SK-N-SH (cell line): ENCODE results near the gene ADAMTS1. TPM values are rescaled to one million over a fixed set of nuclear protein-coding genes. Genes with fewer than 3 reads are reported as not detected.

Source experiments
- CTCF ChIA-PET: fragments of 300-600, 350-600 bp; formaldehyde crosslinking; extraction: SDS; loops from one replicate; lab custom pipeline; 2021; lab: Yijun Ruan, JAX
- POLR2A ChIA-PET: fragments of 350-600 bp; sonication (Branson Sonifier 250); formaldehyde crosslinking; extraction: SDS; loops from one replicate; lab custom pipeline; 2020; ENCODE audit warnings: antibody characterized with exemption, inconsistent platforms; lab: Yijun Ruan, JAX
- DNase-seq: peaks from one replicate; pipeline ENCODE4 v3.0.0; 2012
- H2AFZ ChIP-seq: fragments of 200-600 bp; sonication (generic); 2 replicates; pipeline ENCODE4 v1.8.1; 2016; ENCODE audit warnings: antibody characterized with exemption, mild to moderate bottlenecking, low read depth
- H3F3A ChIP-seq: fragments of 200-600 bp; sonication (generic); replicated peaks from 2 replicates; pipeline ENCODE3; 2016; ENCODE audit warnings: antibody characterized with exemption, mild to moderate bottlenecking; ENCODE audit not compliant: insufficient read depth
- H3K27ac ChIP-seq, 2 experiments: fragments of 200-500 bp in 1 of 2; fragments of 200-600 bp in 1 of 2; sonication (Bioruptor generic) in 1 of 2; sonication (generic), shearing (Covaris generic) in 1 of 2; 2 replicates each; pipeline versions ENCODE4 v1.5.1 to v1.6.1; 2014 to 2016; ENCODE audit warnings: low read depth in 2 of 2, inconsistent platforms in 1 of 2, low read length in 1 of 2, mild to moderate bottlenecking in 1 of 2, mixed read lengths in 1 of 2
- H3K27me3 ChIP-seq: fragments of 200-600 bp; sonication (generic), shearing (Covaris generic); 2 replicates; pipeline ENCODE4 v1.6.1; 2016; ENCODE audit warnings: mixed run types; ENCODE audit not compliant: insufficient read depth
- H3K36me3 ChIP-seq, 2 experiments: fragments of 200-500 bp in 1 of 2; fragments of 200-600 bp in 1 of 2; sonication (Bioruptor generic) in 1 of 2; sonication (generic) in 1 of 2; replicated peaks in 1 of 2; 2 replicates each; pipeline versions ENCODE3 to v1.5.1; 2014 to 2016; ENCODE audit warnings: low read length in 1 of 2, mild to moderate bottlenecking in 1 of 2; ENCODE audit not compliant: insufficient read depth in 2 of 2, control insufficient read depth in 1 of 2
- H3K4me1 ChIP-seq, 2 experiments: fragments of 200-500 bp in 1 of 2; fragments of 200-600 bp in 1 of 2; sonication (Bioruptor generic) in 1 of 2; sonication (generic), shearing (Covaris generic) in 1 of 2; 2 replicates each; pipeline versions ENCODE4 v1.5.1 to v1.6.1; 2014 to 2016; ENCODE audit warnings: low read depth in 1 of 2, low read length in 1 of 2, mixed run types in 1 of 2; ENCODE audit not compliant: insufficient read depth in 2 of 2, control insufficient read depth in 1 of 2
- H3K4me2 ChIP-seq: fragments of 200-600 bp; sonication (generic), shearing (Covaris generic); 2 replicates; pipeline ENCODE4 v1.6.1; 2017; ENCODE audit warnings: mixed run types
- H3K4me3 ChIP-seq, 2 experiments: fragments of 200-500 bp in 1 of 2; fragments of 200-600 bp in 1 of 2; sonication (Bioruptor generic) in 1 of 2; sonication (generic), shearing (Covaris generic) in 1 of 2; 2 replicates each; pipeline versions ENCODE4 v1.5.1 to v1.8.1; 2014 to 2016; ENCODE audit warnings: low read depth in 2 of 2, inconsistent platforms in 1 of 2, low read length in 1 of 2, mild to moderate bottlenecking in 1 of 2, mixed read lengths in 1 of 2, moderate library complexity in 1 of 2
- H3K79me2 ChIP-seq: fragments of 200-600 bp; sonication (generic); 2 replicates; pipeline ENCODE4 v1.8.1; 2017; ENCODE audit warnings: mild to moderate bottlenecking; ENCODE audit not compliant: insufficient read depth
- H3K9ac ChIP-seq: fragments of 200-600 bp; sonication (generic); 2 replicates; pipeline ENCODE4 v1.6.1; 2017; ENCODE audit warnings: mixed run types
- H3K9me2 ChIP-seq: fragments of 200-600 bp; sonication (generic); 2 replicates; pipeline ENCODE4 v1.6.1; 2017; ENCODE audit warnings: mixed run types
- H3K9me3 ChIP-seq: fragments of 200-600 bp; sonication (generic); 2 replicates; pipeline ENCODE4 v1.6.1; 2017; ENCODE audit warnings: mixed run types, mild to moderate bottlenecking, moderate library complexity
- H4K20me1 ChIP-seq: fragments of 200-600 bp; sonication (generic); 2 replicates; pipeline ENCODE4 v1.6.1; 2017; ENCODE audit warnings: mild to moderate bottlenecking, mixed run types; ENCODE audit not compliant: insufficient read depth
- CHD2 ChIP-seq: fragments of 150-350 bp; IDR thresholded peaks from 2 replicates; pipeline ENCODE4 v1.6.1; 2018; ENCODE audit warnings: low read length; ENCODE audit not compliant: partially characterized antibody
- EP300 ChIP-seq, 2 experiments: IDR thresholded peaks; 2 replicates each; pipeline versions ENCODE4 v1.4.0 to v1.6.1; 2012; ENCODE audit warnings: borderline replicate concordance in 1 of 2, low read depth in 1 of 2, low read length in 1 of 2
- EZH2phosphoT487 ChIP-seq: fragments of 200-600 bp; sonication (generic); IDR thresholded peaks from 2 replicates; pipeline ENCODE4 v1.6.1; 2017; ENCODE audit warnings: low read depth, mixed run types, mild to moderate bottlenecking, antibody characterized with exemption, moderate library complexity, borderline replicate concordance
- FOSL2 ChIP-seq: IDR thresholded peaks from 2 replicates; pipeline ENCODE4 v1.4.0; 2012; ENCODE audit warnings: low read depth, mild to moderate bottlenecking, moderate library complexity, borderline replicate concordance
- JUND ChIP-seq: IDR thresholded peaks from 2 replicates; pipeline ENCODE4 v1.4.0; 2012
- MAX ChIP-seq: IDR thresholded peaks from 2 replicates; pipeline ENCODE4 v1.4.0; 2012; ENCODE audit warnings: low read depth
- MXI1 ChIP-seq: IDR thresholded peaks from 2 replicates; pipeline ENCODE4 v1.6.1; 2012; ENCODE audit warnings: mild to moderate bottlenecking, low read depth, low read length, improper control_type of control experiment
- NFIC ChIP-seq: IDR thresholded peaks from 2 replicates; pipeline ENCODE4 v1.4.0; 2012; ENCODE audit warnings: borderline replicate concordance
- PBX3 ChIP-seq: IDR thresholded peaks from 2 replicates; pipeline ENCODE4; 2012
- REST ChIP-seq: IDR thresholded peaks from 2 replicates; pipeline ENCODE4 v1.6.1; 2012; ENCODE audit warnings: mild to moderate bottlenecking, low read depth, low read length, moderate library complexity
- RFX5 ChIP-seq: IDR thresholded peaks from 2 replicates; pipeline ENCODE4 v1.6.1; 2012; ENCODE audit warnings: mild to moderate bottlenecking, improper control_type of control experiment, low read length
- RXRA ChIP-seq: IDR thresholded peaks from 2 replicates; pipeline ENCODE4 v1.4.0; 2012; ENCODE audit warnings: low read depth, mild to moderate bottlenecking, borderline replicate concordance
- SIN3A ChIP-seq: IDR thresholded peaks from 2 replicates; pipeline ENCODE4 v1.6.1; 2012; ENCODE audit warnings: low read depth, mild to moderate bottlenecking, low read length, moderate library complexity, borderline replicate concordance
- SMC3 ChIP-seq: IDR thresholded peaks from 2 replicates; pipeline ENCODE4 v1.6.1; 2012; ENCODE audit warnings: low read depth, low read length, improper control_type of control experiment
- TEAD4 ChIP-seq: IDR thresholded peaks from 2 replicates; pipeline ENCODE4 v1.4.0; 2012; ENCODE audit warnings: mild to moderate bottlenecking, borderline replicate concordance; ENCODE audit not compliant: insufficient read depth
- USF2 ChIP-seq: fragments of 150-350 bp; IDR thresholded peaks from 2 replicates; pipeline ENCODE4 v1.6.1; 2017; ENCODE audit warnings: antibody characterized with exemption, low read length, low read depth, borderline replicate concordance
- ZBTB33 ChIP-seq: IDR thresholded peaks from 2 replicates; pipeline ENCODE4 v1.4.0; 2012; ENCODE audit warnings: low read depth, borderline replicate concordance
- WGBS: methylation state at CpG from one replicate; pipeline ENCODE4 v1.1.6; 2017; ENCODE audit warnings: low lambda C conversion rate; 5-methylcytosine and 5-hydroxymethylcytosine counted together
- polyA plus RNA-seq, 3 experiments: library from polyadenylated mRNA; depleted of rRNA; stranded (reverse); fragments of >200 nt; gene quantifications; 2 replicates each; pipeline ENCODE4 v1.2.3, GENCODE V29; 2012

The ADAMTS1 gene
- polyA plus RNA-seq, 1 of the 3 experiments (the other 2 are of a cell fraction): 137 TPM

- TF ChIP-seq SMC3 (no peak), FOSL2 (no peak), CHD2 (no peak), USF2 (no peak), RFX5 (no peak), TEAD4 (no peak), MAX (no peak), SIN3A (no peak), JUND (no peak), NFIC (no peak), MXI1 (no peak), EP300 (IDR thresholded peaks at IDR 0.05; ENCODE audit: borderline replicate concordance in 1 of 2, low read depth in 1 of 2, low read length in 1 of 2) (no peak), ZBTB33 (no peak), PBX3 (no peak), EZH2phosphoT487 (no peak), REST (no peak), RXRA (no peak)
- H3K4me1 ChIP-seq: no peaks in the 10 kb centered on the region
- no peak overlapping the region; a peak in 1 of 4 replicates for H3K4me3 ChIP-seq
- no peaks in the 10 kb centered on the region for H3K27me3 ChIP-seq
- H3K9me3 ChIP-seq: 0 out of 2 replicates have a peak, but pooled peaks cover 3% of the 10 kb centered on the region
- H3K36me3 ChIP-seq: no peaks in the 10 kb centered on the region
- H3F3A ChIP-seq: no peaks in the 10 kb centered on the region
- ChIA-PET POLR2A (no interaction called here), CTCF (interaction anchor here (3.2 kb wide), 1 partner anchor 11 kb away, joined by 27 read pairs; no protein-coding TSS in a partner anchor)
- H3K79me2 ChIP-seq: no peaks in the 10 kb centered on the region
- no peaks in the 10 kb centered on the region for H3K9me2 ChIP-seq
- H4K20me1 ChIP-seq: no peaks in the 10 kb centered on the region
- no peak overlapping the region for H3K27ac ChIP-seq
- no peak overlapping the region for H2AFZ ChIP-seq
- DNase-seq: no peak
- no peak overlapping the region for H3K4me2 ChIP-seq
- no peak overlapping the region for H3K9ac ChIP-seq
- WGBS: 75% methylated on average over 4 of the region's 4 CpGs
These were observed 18.4 kb downstream of the ADAMTS1 start for GRCh38 chr21:26826801-26827200.
